Liver (tissue), 9 donors: ENCODE results near the gene CLPTM1. TPM values are rescaled to one million over a fixed set of nuclear protein-coding genes. Genes with fewer than 3 reads are reported as not detected.
A peak's percentile ranks its signal among the peaks of the same experiment; 100 is the strongest.

Experiments
- DNase-seq: peaks from one replicate; pipeline ENCODE4 v3.0.0-alpha.2; 2017; ENCODE audit warnings: low spot score
- H3K27ac ChIP-seq, 2 donors: one replicate each; pipeline ENCODE4 v1.7.0; 2013; ENCODE audit warnings: inconsistent platforms in 2 of 2, low read length in 2 of 2, control low read depth in 1 of 2, low read depth in 1 of 2, mild to moderate bottlenecking in 1 of 2
- H3K27me3 ChIP-seq, 4 donors: one replicate each; pipeline versions ENCODE4 v1.6.1 to v1.7.0; 2013; ENCODE audit warnings: low read length in 3 of 4, inconsistent platforms in 1 of 4, mild to moderate bottlenecking in 1 of 4, moderate library complexity in 1 of 4; ENCODE audit not compliant: control insufficient read depth in 4 of 4, insufficient read depth in 4 of 4
- H3K36me3 ChIP-seq, 4 donors: one replicate each; pipeline versions ENCODE4 v1.6.1 to v1.7.0; 2013; ENCODE audit warnings: low read length in 3 of 4, mild to moderate bottlenecking in 3 of 4, low read depth in 1 of 4, moderate library complexity in 1 of 4; ENCODE audit not compliant: control insufficient read depth in 4 of 4, insufficient read depth in 3 of 4
- H3K4me1 ChIP-seq, 4 donors: one replicate each; pipeline versions ENCODE4 v1.6.1 to v1.7.0; 2013; ENCODE audit warnings: low read length in 3 of 4, mild to moderate bottlenecking in 3 of 4, moderate library complexity in 1 of 4; ENCODE audit not compliant: control insufficient read depth in 4 of 4, insufficient read depth in 4 of 4
- H3K4me3 ChIP-seq, 3 donors: one replicate each; pipeline versions ENCODE4 v1.6.1 to v1.7.0; 2013; ENCODE audit warnings: low read length in 3 of 3, control low read depth in 1 of 3, low read depth in 1 of 3, mild to moderate bottlenecking in 1 of 3
- H3K9ac ChIP-seq, 2 donors: one replicate each; pipeline ENCODE4 v1.7.0; 2013; ENCODE audit warnings: low read length in 2 of 2, mild to moderate bottlenecking in 2 of 2, moderate library complexity in 2 of 2, control low read depth in 1 of 2, low read depth in 1 of 2
- H3K9me3 ChIP-seq, 4 donors: one replicate each; pipeline versions ENCODE4 v1.6.1 to v1.7.0; 2013; ENCODE audit warnings: low read length in 3 of 4; ENCODE audit not compliant: control insufficient read depth in 4 of 4
- ATF3 ChIP-seq: IDR thresholded peaks from 2 replicates; pipeline ENCODE4 v1.6.1; 2016; ENCODE audit warnings: antibody characterized with exemption
- CTCF ChIP-seq: fragments of 150-350 bp; IDR thresholded peaks from 2 replicates; pipeline ENCODE4 v1.5.1; 2017; ENCODE audit warnings: improper control_type of control experiment, low read depth, low read length; ENCODE audit not compliant: missing input control
- EGR1 ChIP-seq, 2 donors: IDR thresholded peaks; 2 replicates each; pipeline ENCODE4 v1.6.1; 2016 to 2018; ENCODE audit warnings: antibody characterized with exemption in 2 of 2, low read depth in 2 of 2
- FOXA2 ChIP-seq: IDR thresholded peaks from 2 replicates; pipeline ENCODE4 v1.6.1; 2016; ENCODE audit warnings: antibody characterized with exemption
- HNF4A ChIP-seq, 2 donors: conservative IDR thresholded peaks; 2 replicates each; pipeline ENCODE4 v1.6.1; 2016; ENCODE audit warnings: antibody characterized with exemption in 2 of 2, mild to moderate bottlenecking in 2 of 2
- HNF4G ChIP-seq: IDR thresholded peaks from 2 replicates; pipeline ENCODE4 v1.6.1; 2016; ENCODE audit warnings: antibody characterized with exemption
- JUND ChIP-seq, 2 donors: IDR thresholded peaks; 2 replicates each; pipeline ENCODE4 v1.6.1; 2016; ENCODE audit warnings: antibody characterized with exemption in 2 of 2
- RAD21 ChIP-seq, 2 donors: IDR thresholded peaks; 2 replicates each; pipeline ENCODE4 v1.6.1; 2016; ENCODE audit warnings: antibody characterized with exemption in 2 of 2, mild to moderate bottlenecking in 2 of 2
- REST ChIP-seq: IDR thresholded peaks from 2 replicates; pipeline ENCODE4 v1.6.1; 2016; ENCODE audit warnings: antibody characterized with exemption, mild to moderate bottlenecking
- RXRA ChIP-seq, 2 donors: IDR thresholded peaks; 2 replicates each; pipeline ENCODE4 v1.6.1; 2017 to 2018; ENCODE audit warnings: antibody characterized with exemption in 2 of 2, mild to moderate bottlenecking in 1 of 2
- SP1 ChIP-seq: IDR thresholded peaks from 2 replicates; pipeline ENCODE4 v1.6.1; 2018; ENCODE audit warnings: antibody characterized with exemption, mild to moderate bottlenecking
- TAF1 ChIP-seq: conservative IDR thresholded peaks from 2 replicates; pipeline ENCODE4 v1.6.1; 2016; ENCODE audit warnings: antibody characterized with exemption, mild to moderate bottlenecking
- WGBS: extraction: QIAGEN DNeasy Blood & Tissue Kit; methylation state at CpG from one replicate; pipeline ENCODE4 v1.1.7; 2013; 5-methylcytosine and 5-hydroxymethylcytosine counted together
- polyA plus RNA-seq, 2 donors: library from polyadenylated mRNA; stranded (reverse) in 1 of 2; unstranded in 1 of 2; fragments of 200-250 nt in 1 of 2; fragments of >200 nt in 1 of 2; fragmentation: Nextera tagmentation in 1 of 2; extraction: Ambion mirVana in 1 of 2; gene quantifications; one replicate each; pipeline versions ENCODE4 v1.2.1 to v1.2.3, GENCODE V29; 2013 to 2015
- total RNA-seq, 2 donors: library from RNA; depleted of rRNA; stranded (reverse); fragments of >200 nt; gene quantifications; one replicate each; pipeline ENCODE4 v1.2.3, GENCODE V29; 2014
- donor health status: healthy.
- donor health status: healthy.
- donor health status: healthy.
- donor health status: healthy.
- donor health status: healthy.

CLPTM1 gene
- total and polyA plus RNA-seq, 4 donors: 35.8 to 94.5 (median 51.5) TPM

- H3K27ac ChIP-seq: peak within 1 kb of the TSS; percentile 78 to 88
- no peaks in the 10 kb centered on the region for H3K9me3 ChIP-seq
- H3K4me1 ChIP-seq: peaks cover 13 to 67% (median 42%) of the 10 kb centered on the region in 4 donors
- TF ChIP-seq JUND (IDR thresholded peaks at IDR 0.05) (peak in 1 of 2 donors; percentile 27), CTCF (no peak), EGR1 (IDR thresholded peaks at IDR 0.05; ENCODE audit: low read depth in 2 of 2) (no peak), TAF1 (peak; percentile 96), REST (peak; percentile 61), SP1 (peak; percentile 68), RXRA (IDR thresholded peaks at IDR 0.05) (peak; percentile 56 to 63), HNF4G (no peak), FOXA2 (no peak), RAD21 (IDR thresholded peaks at IDR 0.05) (peak; percentile 1 to 20), ATF3 (peak; percentile 29), HNF4A (conservative IDR thresholded peaks at IDR 0.05) (peak; percentile 42 to 59)
- H3K9ac ChIP-seq: peak within 1 kb of the TSS; percentile 0 to 60
- H3K27me3 ChIP-seq: no peaks in the 10 kb centered on the region
- WGBS: 3% methylated on average over 20 of the region's 20 CpGs
- peak; percentile 70 for DNase-seq
- H3K36me3 ChIP-seq: peaks cover 0 to 16% (median 4%) of the 10 kb centered on the region in 4 donors
- H3K4me3 ChIP-seq: peak within 1 kb of the TSS; percentile 55 to 82 (median 70)
These were observed 49.6 kb upstream of the CLPTM1 start, which contains the start of gene APOE for GRCh38 chr19:44905437-44906160. APOE (plus strand) TSS chr19:44905796; CDS start chr19:44906625, 829 bp downstream.

GRCh38 chr19:44907613-44908012 is 47.6 kb upstream of the CLPTM1 start:
- TF ChIP-seq FOXA2: no peak
- peak in 1 of 2 donors; percentile 9 for TF ChIP-seq RXRA (IDR thresholded peaks at IDR 0.05)
- Histone ChIP-seq H3K4me1 (peaks cover 12 to 79% (median 46%) of the 10 kb centered on the region in 4 donors), H3K27me3 (no peaks in the 10 kb centered on the region), H3K9ac (no peak overlapping the region), H3K9me3 (no peaks in the 10 kb centered on the region), H3K27ac (peak overlapping the region; percentile 2 to 26), H3K36me3 (peaks cover 0 to 3% (median 1%) of the 10 kb centered on the region in 4 donors), H3K4me3 (peak overlapping the region in 2 of 3 donors; percentile 51 to 70)
- 43% methylated on average over 12 of the region's 12 CpGs for WGBS
- DNase-seq: no peak
